Upper lobe of left lung (tissue), 6 donors: ENCODE data around the gene NANS. TPM values are rescaled to one million over a fixed set of nuclear protein-coding genes. Genes with fewer than 3 reads are reported as not detected.
A peak's percentile ranks its signal among the peaks of the same experiment; 100 is the strongest.
"Not testable (repeated sequence)": the region's sequence is repeated elsewhere in the genome, so short reads cannot be mapped to it uniquely, and the experiment has no call there.

Experiments used
- ATAC-seq, 2 donors: fragments of 200-7000 bp; cut with Tn5 transposase; one replicate each; pipeline ENCODE4 v1.9.1; 2022; ENCODE audit warnings: mild to moderate bottlenecking in 2 of 2, moderate library complexity in 2 of 2; ENCODE audit not compliant: low FRiP score in 2 of 2
- DNase-seq, 2 donors: peaks; one replicate each; pipeline ENCODE4 v3.0.0-alpha.2; 2019 to 2020
- H3K27ac ChIP-seq, 4 donors: fragments of 200-600 bp; sonication (generic); one replicate each; pipeline ENCODE4 v1.5.1; 2016 to 2019
- H3K27me3 ChIP-seq, 4 donors: fragments of 200-600 bp; sonication (generic); one replicate each; pipeline ENCODE4 v1.5.1; 2017 to 2019
- H3K36me3 ChIP-seq, 4 donors: fragments of 200-600 bp; sonication (generic); one replicate each; pipeline ENCODE4 v1.5.1; 2016 to 2019
- H3K4me1 ChIP-seq, 4 donors: fragments of 200-600 bp; sonication (generic); one replicate each; pipeline ENCODE4 v1.5.1; 2018 to 2019
- H3K4me3 ChIP-seq, 4 donors: fragments of 200-600 bp; sonication (generic); one replicate each; pipeline ENCODE4 v1.5.1; 2017 to 2019; ENCODE audit warnings: mild to moderate bottlenecking in 2 of 4, moderate library complexity in 1 of 4
- H3K9me3 ChIP-seq, 4 donors: fragments of 200-600 bp; sonication (generic); one replicate each; pipeline ENCODE4 v1.5.1; 2018 to 2019
- CTCF ChIP-seq, 6 experiments: fragments of 450-650 bp in 4 of 6; fragments of 200-600 bp in 2 of 6; sonication (generic) in 2 of 6; IDR thresholded peaks; one replicate each; pipeline ENCODE4 v1.5.1; 2016 to 2019; ENCODE audit warnings: antibody characterized with exemption in 6 of 6
- EP300 ChIP-seq, 4 donors: sonication (generic); formaldehyde crosslinking; IDR thresholded peaks; one replicate each; pipeline ENCODE4 v1.5.1; 2017; ENCODE audit warnings: antibody characterized with exemption in 4 of 4, control low read depth in 2 of 4
- POLR2A ChIP-seq, 4 donors: fragments of 450-650 bp; IDR thresholded peaks; one replicate each; pipeline ENCODE4 v1.5.1; 2016 to 2017; ENCODE audit warnings: antibody characterized with exemption in 4 of 4, mild to moderate bottlenecking in 2 of 4
- POLR2AphosphoS5 ChIP-seq, 2 donors: sonication (generic); formaldehyde crosslinking; IDR thresholded peaks; one replicate each; pipeline ENCODE4 v1.5.1; 2017; ENCODE audit warnings: antibody characterized with exemption in 2 of 2
- WGBS, 2 donors: methylation state at CpG; one replicate each; pipeline ENCODE4 v1.1.5; 2017 to 2018; 5-methylcytosine and 5-hydroxymethylcytosine counted together
- total RNA-seq, 6 donors: library from RNA; depleted of rRNA in 4 of 6; stranded (reverse); fragments of >200 nt in 4 of 6; gene quantifications; one replicate each; pipeline versions ENCODE4 v1.1.0 to v1.2.1, GENCODE V29; 2016 to 2021
- donor health status: DM: no; HTN: no; CAD: no; lungs with moderate emphysema.
- donor health status: DM: no; HTN: yes; CAD: no; lungs with severe emphysema.

The NANS gene
- total RNA-seq, 6 donors from 2014 or later, result 41.4 to 75.5 (median 60.7) TPM

GRCh38 chr9:98085058-98085457, 28.5 kb downstream of the NANS start:
- H3K36me3 ChIP-seq, result peaks cover 7 to 66% (median 47%) of the 10 kb centered on the region in 4 donors
- H3K4me1 ChIP-seq, result peaks cover 0 to 22% (median 6%) of the 10 kb centered on the region in 4 donors
- H3K4me3 ChIP-seq, result no peak overlapping the region
- TF ChIP-seq POLR2AphosphoS5 (IDR thresholded peaks at IDR 0.05) (no peak), POLR2A (IDR thresholded peaks at IDR 0.05) (no peak), CTCF (IDR thresholded peaks at IDR 0.05) (no peak), EP300 (IDR thresholded peaks at IDR 0.05) (no peak)
- DNase-seq (no peak), ATAC-seq (peak in 1 of 2 donors; percentile 54)
- H3K27me3 ChIP-seq, result no peaks in the 10 kb centered on the region
- no peak overlapping the region for H3K27ac ChIP-seq
- H3K9me3 ChIP-seq, result no peaks in the 10 kb centered on the region
- 91 to 96% methylated on average over 2 to 4 of the region's 4 CpGs for WGBS, 2 donors

GRCh38 chr9:98085944-98086343, 29.4 kb downstream of the NANS start:
- ATAC-seq (no peak), DNase-seq (no peak)
- no peaks in the 10 kb centered on the region for H3K27me3 ChIP-seq
- H3K9me3 ChIP-seq, result no peaks in the 10 kb centered on the region
- H3K4me1 ChIP-seq, result peaks cover 0 to 20% (median 6%) of the 10 kb centered on the region in 4 donors
- H3K36me3 ChIP-seq, result peaks cover 7 to 57% (median 42%) of the 10 kb centered on the region in 4 donors
- H3K4me3 ChIP-seq, result no peak overlapping the region
- TF ChIP-seq POLR2A (IDR thresholded peaks at IDR 0.05), result no peak
- TF ChIP-seq EP300 (IDR thresholded peaks at IDR 0.05), result no peak
- TF ChIP-seq CTCF (IDR thresholded peaks at IDR 0.05), result no peak
- no peak for TF ChIP-seq POLR2AphosphoS5 (IDR thresholded peaks at IDR 0.05)
- H3K27ac ChIP-seq, result peak overlapping the region in 1 of 4 donors; percentile 11
- WGBS, 2 donors, result 85 to 89% methylated on average over 7 of the region's 7 CpGs

- Histone ChIP-seq H3K4me1 (peaks cover 0 to 15% (median 6%) of the 10 kb centered on the region in 4 donors), H3K27me3 (no peaks in the 10 kb centered on the region), H3K27ac (peak overlapping the region in 1 of 4 donors; percentile 11), H3K4me3 (no peak overlapping the region), H3K36me3 (peaks cover 2 to 52% (median 37%) of the 10 kb centered on the region in 4 donors), H3K9me3 (no peaks in the 10 kb centered on the region)
- TF ChIP-seq POLR2AphosphoS5 (IDR thresholded peaks at IDR 0.05) (no peak), CTCF (IDR thresholded peaks at IDR 0.05) (no peak), POLR2A (IDR thresholded peaks at IDR 0.05) (no peak), EP300 (IDR thresholded peaks at IDR 0.05) (no peak)
- ATAC-seq (no peak), DNase-seq (no peak)
- 90 to 98% methylated on average over 4 of the region's 4 CpGs for WGBS, 2 donors
These were observed 29.9 kb downstream of the NANS start for GRCh38 chr9:98086461-98086860.

- peak; percentile 48 to 91 for DNase-seq
These were observed 31.2 kb downstream of the NANS start for GRCh38 chr9:98087420-98088354.

GRCh38 chr9:98090674-98091073, 34.1 kb downstream of the NANS start:
- not testable (repeated sequence) for H3K9me3 ChIP-seq, H3K4me3 ChIP-seq, H3K27ac ChIP-seq, H3K27me3 ChIP-seq, DNase-seq, H3K4me1 ChIP-seq, ATAC-seq
- peaks cover 0 to 31% (median 19%) of the 10 kb centered on the region in 4 donors for H3K36me3 ChIP-seq
- WGBS, 2 donors, result 94 to 97% methylated on average over 3 of the region's 3 CpGs

More at GRCh38 chr9:98087420-98088354, 31.2 kb downstream of the NANS start:
- peak; percentile 76 to 79 for ATAC-seq
- H3K36me3 ChIP-seq, result peaks cover 0 to 40% (median 25%) of the 10 kb centered on the region in 4 donors
- peak overlapping the region in 2 of 4 donors; percentile 18 to 39 for H3K27ac ChIP-seq
- H3K27me3 ChIP-seq, result no peaks in the 10 kb centered on the region
- TF ChIP-seq CTCF (IDR thresholded peaks at IDR 0.05) (peak in 3 of 6 experiments; percentile 11 to 20 (median 13)), POLR2AphosphoS5 (IDR thresholded peaks at IDR 0.05) (peak in 1 of 2 donors; percentile 25), EP300 (IDR thresholded peaks at IDR 0.05) (no peak), POLR2A (IDR thresholded peaks at IDR 0.05) (no peak)
- WGBS, 2 donors, result 62 to 63% methylated on average over 45 to 53 of the region's 92 CpGs
- peak overlapping the region in 3 of 4 donors; percentile 22 to 35 (median 29) for H3K4me3 ChIP-seq
- H3K9me3 ChIP-seq, result no peaks in the 10 kb centered on the region
- peaks cover 0 to 12% (median 4%) of the 10 kb centered on the region in 4 donors for H3K4me1 ChIP-seq
